K562 (cell line): ENCODE measurements around the gene TRAPPC4. TPM values are rescaled to one million over a fixed set of nuclear protein-coding genes. Genes with fewer than 3 reads are reported as not detected.

Experiments used
- ATF7 ChIP-seq: fragments of 450-650 bp; IDR thresholded peaks from 2 replicates; pipeline ENCODE4 v1.7.1; 2014; ENCODE audit warnings: mild to moderate bottlenecking, moderate library complexity
- C11orf30 ChIP-seq: fragments of 450-650 bp; IDR thresholded peaks from 2 replicates; pipeline ENCODE4 v1.6.1; 2016; ENCODE audit warnings: low read depth, mild to moderate bottlenecking
- FOSL1 ChIP-seq: fragments of 200-800 bp; sonication (Bioruptor generic); conservative IDR thresholded peaks from 2 replicates; pipeline ENCODE4 v1.6.1; 2016; ENCODE audit warnings: missing genetic modification characterization, missing compliant biosample characterization
- MAFG ChIP-seq: fragments of 450-650 bp; conservative IDR thresholded peaks from 2 replicates; pipeline ENCODE4 v1.6.1; 2016; ENCODE audit warnings: missing genetic modification characterization, missing compliant biosample characterization
- NFE2 ChIP-seq: IDR thresholded peaks from 2 replicates; pipeline ENCODE4 v1.6.1; 2014; ENCODE audit warnings: antibody characterized with exemption, low read depth
- NR4A1 ChIP-seq, 2 experiments: fragments of 250-450 bp in 1 of 2; fragments of 450-650 bp in 1 of 2; sonication (Bioruptor Pico) in 1 of 2; IDR thresholded peaks; 2 replicates each; pipeline versions ENCODE4 v1.4.0 to v1.6.1; 2016 to 2020; ENCODE audit warnings: mild to moderate bottlenecking in 2 of 2, missing compliant biosample characterization in 1 of 2, missing genetic modification characterization in 1 of 2, moderate library complexity in 1 of 2
- RAD51 ChIP-seq: fragments of 450-650 bp; IDR thresholded peaks from 2 replicates; pipeline ENCODE4 v1.7.1; 2016; ENCODE audit warnings: low read depth, mild to moderate bottlenecking, borderline replicate concordance
- TCFL5 ChIP-seq: fragments of 250-450 bp; sonication (Bioruptor Pico); conservative IDR thresholded peaks from 2 replicates; pipeline ENCODE4 v1.6.1; 2021; ENCODE audit warnings: mild to moderate bottlenecking, moderate library complexity, matching md5 sums
- TGIF2 ChIP-seq: sonication (generic); formaldehyde crosslinking; IDR thresholded peaks from 2 replicates; pipeline ENCODE4 v1.8.1; 2022; ENCODE audit warnings: mild to moderate bottlenecking, missing genetic modification reagents, moderate library complexity
- ZEB2 ChIP-seq: fragments of 450-650 bp; IDR thresholded peaks from 2 replicates; pipeline ENCODE4 v1.6.1; 2016
- ZNF184 ChIP-seq: sonication (generic); formaldehyde crosslinking; IDR thresholded peaks from 2 replicates; pipeline ENCODE4 v1.5.0; 2020; ENCODE audit warnings: missing genetic modification reagents
- ZNF197 ChIP-seq: fragments of 200-800 bp; sonication (Bioruptor generic); IDR thresholded peaks from 2 replicates; pipeline ENCODE4 v1.6.1; 2016; ENCODE audit warnings: low read depth, missing genetic modification characterization, missing compliant biosample characterization
- ZNF316 ChIP-seq: fragments of 450-650 bp; IDR thresholded peaks from 2 replicates; pipeline ENCODE4 v1.6.1; 2016
- ZNF384 ChIP-seq: IDR thresholded peaks from 2 replicates; pipeline ENCODE4 v1.6.1; 2012; ENCODE audit warnings: low read depth, low read length, improper control_type of control experiment
- polyA plus RNA-seq, 8 experiments: library from polyadenylated mRNA; depleted of rRNA in 4 of 8; stranded (reverse) in 5 of 8; unstranded in 3 of 8; fragments of >200 nt; fragmentation: Nextera tagmentation in 2 of 8; fragmentation: Illumina TruSeq in 1 of 8; extraction: Ambion mirVana in 2 of 8; extraction: Trizol in 1 of 8; gene quantifications; 2 replicates each; pipeline versions ENCODE4 v1.2.1 to v1.2.3, GENCODE V29; 2011 to 2014; ENCODE audit warnings: inconsistent platforms in 1 of 8, missing spikeins in 1 of 8
- total RNA-seq, 7 experiments: library from RNA; depleted of rRNA in 6 of 7; stranded (reverse); fragments of >200 nt in 6 of 7; fragmentation: Illumina TruSeq in 2 of 7; extraction: Trizol in 2 of 7; gene quantifications; 2 replicates each; pipeline versions ENCODE4 v1.2.1 to v1.2.3, GENCODE V29; 2011 to 2021; ENCODE audit warnings: low replicate concordance in 1 of 7
- TF ChIP-seq, protein P1 (sequence below): fragments of 250-450 bp; sonication (Bioruptor Pico); IDR thresholded peaks from 2 replicates; pipeline ENCODE4 v1.9.0; 2021; ENCODE audit warnings: mild to moderate bottlenecking, inconsistent platforms
- TF ChIP-seq, protein P2 (sequence below): fragments of 450-650 bp; IDR thresholded peaks from 2 replicates; pipeline ENCODE4 v1.6.1; 2018; ENCODE audit not compliant: partially characterized antibody
- TF ChIP-seq, protein P3 (sequence below), 2 experiments: fragments of 450-650 bp in 1 of 2; sonication (generic) in 1 of 2; formaldehyde crosslinking in 1 of 2; IDR thresholded peaks in 1 of 2; conservative IDR thresholded peaks in 1 of 2; 2 replicates each; pipeline versions ENCODE4 v1.6.1 to v1.8.1; 2016 to 2023; ENCODE audit warnings: mild to moderate bottlenecking in 2 of 2, moderate library complexity in 2 of 2, inconsistent platforms in 1 of 2, missing genetic modification reagents in 1 of 2
- TF ChIP-seq, protein P4 (sequence below): sonication (generic); formaldehyde crosslinking; IDR thresholded peaks from 2 replicates; pipeline ENCODE4 v1.9.0; 2022; ENCODE audit warnings: mild to moderate bottlenecking, missing genetic modification reagents
- TF ChIP-seq, protein P5 (sequence below): fragments of 250-450 bp; sonication (Bioruptor Pico); IDR thresholded peaks from 2 replicates; pipeline ENCODE4 v1.8.0; 2021; ENCODE audit warnings: borderline replicate concordance, mild to moderate bottlenecking, moderate library complexity; ENCODE audit not compliant: poor library complexity, severe bottlenecking

TRAPPC4 gene
- total and polyA plus RNA-seq, 9 of the 15 experiments (the other 6 are each of a cell fraction or from before 2014, with no cell fraction given) = 121 to 524 (median 142) TPM

DNA sequence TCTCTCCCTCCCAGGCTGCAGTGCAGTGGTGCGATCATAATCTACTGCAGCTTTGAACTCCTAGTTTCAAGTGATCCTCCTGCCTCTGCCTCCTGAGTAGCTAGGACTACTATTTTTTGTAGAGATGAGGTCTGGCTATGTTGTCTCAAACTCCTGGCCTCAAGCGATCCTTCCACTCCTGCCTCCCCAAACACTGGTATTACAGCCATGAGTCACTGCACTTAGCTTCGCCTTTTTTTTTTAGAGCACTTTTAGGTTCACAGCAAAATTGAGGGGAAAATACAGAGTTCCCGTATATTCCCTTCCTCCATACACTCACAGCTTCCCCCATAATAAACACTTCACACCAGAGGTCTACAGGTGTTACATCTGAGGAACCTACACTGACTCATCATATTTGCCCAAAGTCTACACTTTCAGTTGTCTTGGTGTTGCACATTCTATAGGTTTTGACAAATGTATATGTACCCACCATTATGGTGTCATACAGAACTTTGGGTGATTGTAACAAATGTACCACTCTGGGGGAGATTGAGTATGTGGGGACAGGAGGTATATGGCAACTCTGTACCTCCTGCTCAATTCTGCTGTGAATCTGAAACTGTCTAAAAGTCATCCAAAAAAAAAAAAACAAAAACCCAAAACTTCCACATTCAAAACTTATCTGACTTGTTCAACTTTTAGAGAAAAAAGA is 23.4 kb downstream of the TRAPPC4 start (continued):
- TF ChIP-seq ATF7 (no peak), ZNF184 (CRISPR knock-in tag) (no peak), NFE2 (peak; percentile 43; the same call in 1 of the 2 replicates), MAFG (tag) (peak; percentile 39; the same call in 1 of the 2 replicates), ZNF316 (peak; percentile 87), ZEB2 (0 out of 2 replicates have a peak, but pooled peaks have one; percentile 18), NR4A1 (CRISPR knock-in tag; IDR thresholded peaks at IDR 0.05) (no peak), NR4A1 (tag; IDR thresholded peaks at IDR 0.05) (no peak), C11orf30 (peak; percentile 66), ZNF384 (0 out of 2 replicates have a peak, but pooled peaks have one; percentile 15), RAD51 (no peak), FOSL1 (tag) (peak; percentile 50), ZNF197 (no peak), TGIF2 (CRISPR knock-in tag) (no peak), TCFL5 (CRISPR knock-in tag) (no peak)
- TF ChIP-seq, protein P1, sequence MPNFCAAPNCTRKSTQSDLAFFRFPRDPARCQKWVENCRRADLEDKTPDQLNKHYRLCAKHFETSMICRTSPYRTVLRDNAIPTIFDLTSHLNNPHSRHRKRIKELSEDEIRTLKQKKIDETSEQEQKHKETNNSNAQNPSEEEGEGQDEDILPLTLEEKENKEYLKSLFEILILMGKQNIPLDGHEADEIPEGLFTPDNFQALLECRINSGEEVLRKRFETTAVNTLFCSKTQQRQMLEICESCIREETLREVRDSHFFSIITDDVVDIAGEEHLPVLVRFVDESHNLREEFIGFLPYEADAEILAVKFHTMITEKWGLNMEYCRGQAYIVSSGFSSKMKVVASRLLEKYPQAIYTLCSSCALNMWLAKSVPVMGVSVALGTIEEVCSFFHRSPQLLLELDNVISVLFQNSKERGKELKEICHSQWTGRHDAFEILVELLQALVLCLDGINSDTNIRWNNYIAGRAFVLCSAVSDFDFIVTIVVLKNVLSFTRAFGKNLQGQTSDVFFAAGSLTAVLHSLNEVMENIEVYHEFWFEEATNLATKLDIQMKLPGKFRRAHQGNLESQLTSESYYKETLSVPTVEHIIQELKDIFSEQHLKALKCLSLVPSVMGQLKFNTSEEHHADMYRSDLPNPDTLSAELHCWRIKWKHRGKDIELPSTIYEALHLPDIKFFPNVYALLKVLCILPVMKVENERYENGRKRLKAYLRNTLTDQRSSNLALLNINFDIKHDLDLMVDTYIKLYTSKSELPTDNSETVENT (CRISPR knock-in tag) = no peak
- TF ChIP-seq, protein P2, sequence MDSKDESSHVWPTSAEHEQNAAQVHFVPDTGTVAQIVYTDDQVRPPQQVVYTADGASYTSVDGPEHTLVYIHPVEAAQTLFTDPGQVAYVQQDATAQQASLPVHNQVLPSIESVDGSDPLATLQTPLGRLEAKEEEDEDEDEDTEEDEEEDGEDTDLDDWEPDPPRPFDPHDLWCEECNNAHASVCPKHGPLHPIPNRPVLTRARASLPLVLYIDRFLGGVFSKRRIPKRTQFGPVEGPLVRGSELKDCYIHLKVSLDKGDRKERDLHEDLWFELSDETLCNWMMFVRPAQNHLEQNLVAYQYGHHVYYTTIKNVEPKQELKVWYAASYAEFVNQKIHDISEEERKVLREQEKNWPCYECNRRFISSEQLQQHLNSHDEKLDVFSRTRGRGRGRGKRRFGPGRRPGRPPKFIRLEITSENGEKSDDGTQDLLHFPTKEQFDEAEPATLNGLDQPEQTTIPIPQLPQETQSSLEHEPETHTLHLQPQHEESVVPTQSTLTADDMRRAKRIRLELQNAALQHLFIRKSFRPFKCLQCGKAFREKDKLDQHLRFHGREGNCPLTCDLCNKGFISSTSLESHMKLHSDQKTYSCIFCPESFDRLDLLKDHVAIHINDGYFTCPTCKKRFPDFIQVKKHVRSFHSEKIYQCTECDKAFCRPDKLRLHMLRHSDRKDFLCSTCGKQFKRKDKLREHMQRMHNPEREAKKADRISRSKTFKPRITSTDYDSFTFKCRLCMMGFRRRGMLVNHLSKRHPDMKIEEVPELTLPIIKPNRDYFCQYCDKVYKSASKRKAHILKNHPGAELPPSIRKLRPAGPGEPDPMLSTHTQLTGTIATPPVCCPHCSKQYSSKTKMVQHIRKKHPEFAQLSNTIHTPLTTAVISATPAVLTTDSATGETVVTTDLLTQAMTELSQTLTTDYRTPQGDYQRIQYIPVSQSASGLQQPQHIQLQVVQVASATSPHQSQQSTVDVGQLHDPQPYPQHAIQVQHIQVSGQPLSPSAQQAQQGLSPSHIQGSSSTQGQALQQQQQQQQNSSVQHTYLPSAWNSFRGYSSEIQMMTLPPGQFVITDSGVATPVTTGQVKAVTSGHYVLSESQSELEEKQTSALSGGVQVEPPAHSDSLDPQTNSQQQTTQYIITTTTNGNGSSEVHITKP = no peak
- TF ChIP-seq, protein P3, sequence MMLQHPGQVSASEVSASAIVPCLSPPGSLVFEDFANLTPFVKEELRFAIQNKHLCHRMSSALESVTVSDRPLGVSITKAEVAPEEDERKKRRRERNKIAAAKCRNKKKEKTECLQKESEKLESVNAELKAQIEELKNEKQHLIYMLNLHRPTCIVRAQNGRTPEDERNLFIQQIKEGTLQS (IDR thresholded peaks at IDR 0.05) = peak; percentile 30; the same call in 1 of the 2 replicates
- TF ChIP-seq, protein P3 (CRISPR knock-in tag; conservative IDR thresholded peaks at IDR 0.05) = no peak
- TF ChIP-seq, protein P4, sequence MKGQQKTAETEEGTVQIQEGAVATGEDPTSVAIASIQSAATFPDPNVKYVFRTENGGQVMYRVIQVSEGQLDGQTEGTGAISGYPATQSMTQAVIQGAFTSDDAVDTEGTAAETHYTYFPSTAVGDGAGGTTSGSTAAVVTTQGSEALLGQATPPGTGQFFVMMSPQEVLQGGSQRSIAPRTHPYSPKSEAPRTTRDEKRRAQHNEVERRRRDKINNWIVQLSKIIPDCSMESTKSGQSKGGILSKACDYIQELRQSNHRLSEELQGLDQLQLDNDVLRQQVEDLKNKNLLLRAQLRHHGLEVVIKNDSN = no peak
- TF ChIP-seq, protein P5, sequence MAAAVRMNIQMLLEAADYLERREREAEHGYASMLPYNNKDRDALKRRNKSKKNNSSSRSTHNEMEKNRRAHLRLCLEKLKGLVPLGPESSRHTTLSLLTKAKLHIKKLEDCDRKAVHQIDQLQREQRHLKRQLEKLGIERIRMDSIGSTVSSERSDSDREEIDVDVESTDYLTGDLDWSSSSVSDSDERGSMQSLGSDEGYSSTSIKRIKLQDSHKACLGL (CRISPR knock-in tag) = no peak
